SU-DHL-6 (cell line): ENCODE data around the gene RBM8A.

Experiments used
- H2AFZ ChIP-seq: fragments of 200-600 bp; sonication (generic); 2 replicates; pipeline ENCODE4 v1.6.1; 2014; ENCODE audit warnings: low read depth, mild to moderate bottlenecking, moderate library complexity, mixed read lengths, antibody characterized with exemption, low read length; ENCODE audit not compliant: severe bottlenecking
- H3F3A ChIP-seq: fragments of 200-600 bp; shearing (Covaris generic); 2 replicates; pipeline ENCODE4 v1.6.0; 2016; ENCODE audit warnings: antibody characterized with exemption, mild to moderate bottlenecking; ENCODE audit not compliant: insufficient read depth
- H3K27ac ChIP-seq: fragments of 200-600 bp; sonication (generic); 2 replicates; pipeline ENCODE4 v1.5.1; 2016; ENCODE audit warnings: low read depth, mild to moderate bottlenecking, low read length, moderate library complexity, mixed read lengths
- H3K27me3 ChIP-seq: fragments of 200-600 bp; sonication (generic), shearing (Covaris generic); 2 replicates; pipeline ENCODE4 v1.6.0; 2014; ENCODE audit warnings: mild to moderate bottlenecking, low read length
- H3K36me3 ChIP-seq: fragments of 200-600 bp; sonication (generic); 2 replicates; pipeline ENCODE4 v1.6.1; 2014; ENCODE audit warnings: mild to moderate bottlenecking, low read length, mixed read lengths
- H3K4me2 ChIP-seq: fragments of 300-600, 200-600 bp; shearing (Covaris generic), sonication (generic); 2 replicates; pipeline ENCODE4 v1.6.0; 2014; ENCODE audit warnings: low read length, low read depth, mild to moderate bottlenecking; ENCODE audit not compliant: poor library complexity, severe bottlenecking
- H3K4me3 ChIP-seq: fragments of 200-600 bp; sonication (generic); 2 replicates; pipeline ENCODE4 v1.5.1; 2014; ENCODE audit warnings: antibody characterized with exemption, low read length, mild to moderate bottlenecking, mixed read lengths; ENCODE audit not compliant: insufficient read depth, poor library complexity, severe bottlenecking
- H3K79me2 ChIP-seq: fragments of 200-600 bp; sonication (generic); 2 replicates; pipeline ENCODE4 v1.6.1; 2014; ENCODE audit warnings: mild to moderate bottlenecking, low read length, moderate library complexity; ENCODE audit not compliant: insufficient read depth
- H3K9ac ChIP-seq: fragments of 200-600 bp; sonication (generic); 2 replicates; pipeline ENCODE4 v1.7.0; 2014; ENCODE audit warnings: mild to moderate bottlenecking, low read length
- H3K9me2 ChIP-seq: fragments of 200-600 bp; sonication (generic); replicated peaks from 2 replicates; pipeline ENCODE4 v1.6.1; 2014; ENCODE audit warnings: low read length; ENCODE audit not compliant: insufficient read depth
- H3K9me3 ChIP-seq: fragments of 200-600 bp; sonication (generic); 2 replicates; pipeline ENCODE4 v1.6.1; 2014; ENCODE audit warnings: low read length, mixed read lengths; ENCODE audit not compliant: insufficient read depth
- H4K20me1 ChIP-seq: fragments of 200-600 bp; sonication (generic); 2 replicates; pipeline ENCODE4 v1.6.1; 2014; ENCODE audit warnings: low read depth, mild to moderate bottlenecking, antibody characterized with exemption, low read length, moderate library complexity, mixed read lengths
- CTCF ChIP-seq: fragments of 200-600 bp; sonication (generic); IDR thresholded peaks from one replicate; pipeline ENCODE4 v1.5.1; 2017; ENCODE audit warnings: antibody characterized with exemption, mild to moderate bottlenecking, low read length, moderate library complexity; ENCODE audit not compliant: insufficient read depth, poor library complexity, severe bottlenecking
- EZH2phosphoT487 ChIP-seq: fragments of 200-600 bp; sonication (generic), shearing (Covaris generic); conservative IDR thresholded peaks from 2 replicates; pipeline ENCODE4 v1.6.1; 2018; ENCODE audit warnings: mild to moderate bottlenecking, antibody characterized with exemption, low read length, moderate library complexity, mixed read lengths

RBM8A gene

GRCh38 chr1:145918144-145918991 is 8.9 kb downstream of the RBM8A start, which contains the start of gene PEX11B:
TSS of gene PEX11B (minus strand) at chr1:145918717. CDS start at chr1:145918688, 29 bp downstream.
- Histone ChIP-seq H3K4me3 (peak within 1 kb of the TSS; percentile 80), H3K4me2 (peak within 1 kb of the TSS; percentile 76), H2AFZ (peak within 1 kb of the TSS; percentile 88), H3K79me2 (no peaks in the 10 kb centered on the region), H3K36me3 (no peaks in the 10 kb centered on the region), H3K9ac (peak within 1 kb of the TSS; percentile 83), H3K27me3 (no peaks in the 10 kb centered on the region), H4K20me1 (no peaks in the 10 kb centered on the region), H3K9me3 (no peaks in the 10 kb centered on the region), H3K9me2 (no peaks in the 10 kb centered on the region), H3K27ac (peak within 1 kb of the TSS; percentile 71), H3F3A (peaks cover 23% of the 10 kb centered on the region)
- TF ChIP-seq CTCF (no peak), EZH2phosphoT487 (no peak)

- no peak overlapping the region for H3K27ac ChIP-seq
- TF ChIP-seq EZH2phosphoT487 (no peak), CTCF (no peak)
- peaks cover 16% of the 10 kb centered on the region for H3F3A ChIP-seq
- H4K20me1 ChIP-seq, result no peaks in the 10 kb centered on the region
- H2AFZ ChIP-seq, result peak overlapping the region; percentile 88
- no peaks in the 10 kb centered on the region for H3K9me3 ChIP-seq
- no peaks in the 10 kb centered on the region for H3K36me3 ChIP-seq
- peak overlapping the region; percentile 76 for H3K4me2 ChIP-seq
- H3K79me2 ChIP-seq, result no peaks in the 10 kb centered on the region
- H3K9me2 ChIP-seq, result no peaks in the 10 kb centered on the region
- H3K27me3 ChIP-seq, result no peaks in the 10 kb centered on the region
- peak overlapping the region; percentile 83 for H3K9ac ChIP-seq
- H3K4me3 ChIP-seq, result peak overlapping the region; percentile 80
Observed at GRCh38 chr1:145917595-145917994, 9.7 kb downstream of the RBM8A start.

- TF ChIP-seq CTCF (no peak), EZH2phosphoT487 (no peak)
- Histone ChIP-seq H3K9me3 (no peaks in the 10 kb centered on the region), H2AFZ (no peak overlapping the region), H3K4me2 (no peak overlapping the region), H3K9ac (no peak overlapping the region), H4K20me1 (no peaks in the 10 kb centered on the region), H3K36me3 (no peaks in the 10 kb centered on the region), H3K27me3 (no peaks in the 10 kb centered on the region), H3K4me3 (no peak overlapping the region), H3F3A (peaks cover 10% of the 10 kb centered on the region), H3K79me2 (no peaks in the 10 kb centered on the region), H3K9me2 (no peaks in the 10 kb centered on the region), H3K27ac (no peak overlapping the region)
Observed at GRCh38 chr1:145916745-145917144, 10.5 kb downstream of the RBM8A start.
